Body of pancreas (tissue), 4 donors: ENCODE measurements around the gene BCAR1. TPM values are rescaled to one million over a fixed set of nuclear protein-coding genes. Genes with fewer than 3 reads are reported as not detected.
"Not testable (repeated sequence)": the region's sequence is repeated elsewhere in the genome, so short reads cannot be mapped to it uniquely, and the experiment has no call there.

Experiments used
- ATAC-seq: fragments of 150-250 bp; one replicate; pipeline ENCODE4 v1.9.1; 2016
- DNase-seq, 4 donors: peaks; one replicate each; pipeline ENCODE4 v3.0.0-alpha.2; 2019
- H3K27ac ChIP-seq, 4 donors: fragments of 200-600 bp; sonication (generic); 1 replicate in 3 of 4; 2 replicates in 1 of 4; pipeline versions ENCODE4 v1.5.1 to v1.6.1; 2016 to 2019; ENCODE audit warnings: mild to moderate bottlenecking in 1 of 4, mixed read lengths in 1 of 4, moderate library complexity in 1 of 4
- H3K27me3 ChIP-seq, 2 donors: fragments of 200-600 bp; sonication (generic); one replicate each; pipeline ENCODE4 v1.6.0; 2016; ENCODE audit warnings: mild to moderate bottlenecking in 1 of 2
- H3K36me3 ChIP-seq, 2 donors: fragments of 200-600 bp; sonication (generic); replicated peaks in 1 of 2; 2 replicates each; pipeline ENCODE4 v1.5.1; 2016; ENCODE audit warnings: low read depth in 2 of 2; ENCODE audit not compliant: insufficient read depth in 1 of 2
- H3K4me1 ChIP-seq: fragments of 200-600 bp; sonication (generic); one replicate; pipeline ENCODE4 v1.6.0; 2016
- H3K4me3 ChIP-seq, 2 donors: fragments of 200-600 bp; sonication (generic); 1 replicate in 1 of 2; 2 replicates in 1 of 2; pipeline ENCODE4 v1.5.1; 2016 to 2019
- H3K9me3 ChIP-seq, 3 donors: fragments of 200-600 bp; sonication (generic); 1 replicate in 2 of 3; 2 replicates in 1 of 3; pipeline ENCODE4 v1.5.1; 2016
- POLR2A ChIP-seq, 3 donors: fragments of 450-650 bp; IDR thresholded peaks; one replicate each; pipeline ENCODE4 v1.6.1; 2016; ENCODE audit warnings: antibody characterized with exemption in 3 of 3, mild to moderate bottlenecking in 2 of 3
- WGBS, 2 donors: methylation state at CpG; one replicate each; pipeline ENCODE4 v1.1.5; 2017; 5-methylcytosine and 5-hydroxymethylcytosine counted together
- intact Hi-C: fragments of 100-400 bp; cut with DNase I; formaldehyde crosslinking; loops from one replicate; pipeline ENCODE4 v1.15.1; 2023
- total RNA-seq, 2 donors: library from RNA; depleted of rRNA; stranded (reverse); fragments of >200 nt; gene quantifications; one replicate each; pipeline ENCODE4 v1.1.0, GENCODE V29; 2016
- TF ChIP-seq, protein P1 (sequence below), 7 experiments: fragments of 450-650 bp in 4 of 7; fragments of 200-600 bp in 3 of 7; sonication (generic) in 3 of 7; IDR thresholded peaks; one replicate each; pipeline ENCODE4 v1.5.1; 2016 to 2019; ENCODE audit warnings: antibody characterized with exemption in 7 of 7

The BCAR1 gene
- total RNA-seq, 2 donors from 2014 or later = 61.0 to 72.8 TPM

GRCh38 chr16:75244844-75245758 is 6.3 kb downstream of the BCAR1 start:
- intact Hi-C loops = no loop called here
- peak; percentile 86 for ATAC-seq
- H3K4me3 ChIP-seq = no peak overlapping the region

GRCh38 chr16:75244225-75244809 is 7.1 kb downstream of the BCAR1 start:
- ATAC-seq = no peak
- TF ChIP-seq, protein P1, sequence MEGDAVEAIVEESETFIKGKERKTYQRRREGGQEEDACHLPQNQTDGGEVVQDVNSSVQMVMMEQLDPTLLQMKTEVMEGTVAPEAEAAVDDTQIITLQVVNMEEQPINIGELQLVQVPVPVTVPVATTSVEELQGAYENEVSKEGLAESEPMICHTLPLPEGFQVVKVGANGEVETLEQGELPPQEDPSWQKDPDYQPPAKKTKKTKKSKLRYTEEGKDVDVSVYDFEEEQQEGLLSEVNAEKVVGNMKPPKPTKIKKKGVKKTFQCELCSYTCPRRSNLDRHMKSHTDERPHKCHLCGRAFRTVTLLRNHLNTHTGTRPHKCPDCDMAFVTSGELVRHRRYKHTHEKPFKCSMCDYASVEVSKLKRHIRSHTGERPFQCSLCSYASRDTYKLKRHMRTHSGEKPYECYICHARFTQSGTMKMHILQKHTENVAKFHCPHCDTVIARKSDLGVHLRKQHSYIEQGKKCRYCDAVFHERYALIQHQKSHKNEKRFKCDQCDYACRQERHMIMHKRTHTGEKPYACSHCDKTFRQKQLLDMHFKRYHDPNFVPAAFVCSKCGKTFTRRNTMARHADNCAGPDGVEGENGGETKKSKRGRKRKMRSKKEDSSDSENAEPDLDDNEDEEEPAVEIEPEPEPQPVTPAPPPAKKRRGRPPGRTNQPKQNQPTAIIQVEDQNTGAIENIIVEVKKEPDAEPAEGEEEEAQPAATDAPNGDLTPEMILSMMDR (IDR thresholded peaks at IDR 0.05) = no peak
- no peak for TF ChIP-seq POLR2A (IDR thresholded peaks at IDR 0.05)
- Histone ChIP-seq H3K36me3 (peaks cover 0 to 8% of the 10 kb centered on the region in 2 donors), H3K27me3 (no peaks in the 10 kb centered on the region), H3K4me1 (peaks cover 74% of the 10 kb centered on the region), H3K4me3 (no peak overlapping the region), H3K9me3 (no peaks in the 10 kb centered on the region), H3K27ac (peak overlapping the region; percentile 79 to 99 (median 99))
- WGBS, 2 donors = 70 to 73% methylated on average over 2 to 6 of the region's 7 CpGs
- DNase-seq = peak in 2 of 4 donors; percentile 55 to 67
- intact Hi-C loops = no loop called here

More at GRCh38 chr16:75244844-75245758, 6.3 kb downstream of the BCAR1 start:
- peaks cover 0 to 8% of the 10 kb centered on the region in 2 donors for H3K36me3 ChIP-seq
- H3K27ac ChIP-seq = peak overlapping the region; percentile 79 to 99 (median 99)
- WGBS, 2 donors = 37 to 64% methylated on average over 7 to 24 of the region's 25 CpGs
- peak; percentile 93 to 96 (median 94) for DNase-seq
- TF ChIP-seq, protein P1 (IDR thresholded peaks at IDR 0.05) = no peak
- TF ChIP-seq POLR2A (IDR thresholded peaks at IDR 0.05) = peak; percentile 37 to 67 (median 65)
- H3K9me3 ChIP-seq = no peaks in the 10 kb centered on the region
- H3K4me1 ChIP-seq = peaks cover 74% of the 10 kb centered on the region
- H3K27me3 ChIP-seq = no peaks in the 10 kb centered on the region

- peak overlapping the region; percentile 17 to 99 (median 99) for H3K27ac ChIP-seq
- TF ChIP-seq, protein P1 (IDR thresholded peaks at IDR 0.05) = no peak
- no peak for TF ChIP-seq POLR2A (IDR thresholded peaks at IDR 0.05)
- H3K4me3 ChIP-seq = no peak overlapping the region
- DNase-seq = no peak
- peaks cover 0 to 8% of the 10 kb centered on the region in 2 donors for H3K36me3 ChIP-seq
- WGBS, 2 donors = 57 to 64% methylated on average over 9 to 19 of the region's 20 CpGs
- H3K27me3 ChIP-seq = no peaks in the 10 kb centered on the region
- intact Hi-C loops = no loop called here
- no peak for ATAC-seq
- no peaks in the 10 kb centered on the region for H3K9me3 ChIP-seq
- peaks cover 74% of the 10 kb centered on the region for H3K4me1 ChIP-seq
Observed at GRCh38 chr16:75243667-75244224, 7.7 kb downstream of the BCAR1 start.

DNA sequence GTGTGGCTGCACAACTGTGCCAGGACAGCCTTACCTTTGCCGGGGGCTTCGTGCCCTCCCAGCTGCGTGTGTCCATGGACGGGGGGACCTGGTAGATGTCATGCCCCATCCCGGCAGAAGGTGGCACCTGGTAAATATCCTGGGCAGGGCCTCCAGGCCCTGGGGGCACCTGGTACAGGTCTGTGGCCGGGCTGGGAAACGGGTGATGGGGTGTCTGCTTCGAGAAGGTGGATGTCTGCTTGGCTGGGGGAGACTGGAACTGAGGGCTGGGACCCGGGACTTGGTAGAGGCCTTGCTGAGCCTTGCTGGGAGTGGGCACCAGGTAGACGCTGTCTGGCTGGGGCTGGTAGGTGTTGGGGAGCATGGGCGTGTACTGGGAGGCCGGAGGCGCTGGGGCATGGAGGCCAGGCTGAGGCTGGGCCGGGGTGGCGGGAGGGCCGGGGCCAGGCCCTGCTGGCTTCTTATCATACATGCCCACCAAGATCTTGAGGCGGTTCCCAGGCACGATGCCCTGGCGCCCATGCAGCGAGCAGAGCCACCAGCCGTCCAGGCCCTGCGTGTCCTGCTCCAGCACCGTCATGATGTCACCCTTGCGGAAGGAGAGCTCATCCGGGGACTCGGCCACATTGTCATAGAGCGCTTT is 8.9 kb downstream of the BCAR1 start:
- H3K4me1 ChIP-seq = peaks cover 74% of the 10 kb centered on the region
- H3K27me3 ChIP-seq, H3K9me3 ChIP-seq, ATAC-seq, DNase-seq, H3K36me3 ChIP-seq, H3K4me3 ChIP-seq, H3K27ac ChIP-seq, intact Hi-C loops: not testable (repeated sequence)
- 86 to 92% methylated on average over 12 to 24 of the region's 27 CpGs for WGBS, 2 donors

- H3K27ac ChIP-seq = no peak overlapping the region
- intact Hi-C loops = no loop called here
- WGBS, 2 donors = 91 to 96% methylated on average over 11 to 13 of the region's 13 CpGs
- TF ChIP-seq, protein P1 (IDR thresholded peaks at IDR 0.05) = no peak
- TF ChIP-seq POLR2A (IDR thresholded peaks at IDR 0.05) = no peak
- DNase-seq (no peak), ATAC-seq (no peak)
- peaks cover 0 to 8% of the 10 kb centered on the region in 2 donors for H3K36me3 ChIP-seq
- no peaks in the 10 kb centered on the region for H3K9me3 ChIP-seq
- H3K27me3 ChIP-seq = no peaks in the 10 kb centered on the region
- peaks cover 68% of the 10 kb centered on the region for H3K4me1 ChIP-seq
- H3K4me3 ChIP-seq = no peak overlapping the region
Observed at GRCh38 chr16:75241955-75242354, 9.5 kb downstream of the BCAR1 start.
